ENCODE results near the gene GPR152.
"Not testable (repeated sequence)": the region's sequence is repeated elsewhere in the genome, so short reads cannot be mapped to it uniquely, and the experiment has no call there.

GPR152 gene

GRCh38 chr11:67489203-67489884 lies 36.8 kb upstream of the GPR152 start:
- no peak for DNase-seq

DNA sequence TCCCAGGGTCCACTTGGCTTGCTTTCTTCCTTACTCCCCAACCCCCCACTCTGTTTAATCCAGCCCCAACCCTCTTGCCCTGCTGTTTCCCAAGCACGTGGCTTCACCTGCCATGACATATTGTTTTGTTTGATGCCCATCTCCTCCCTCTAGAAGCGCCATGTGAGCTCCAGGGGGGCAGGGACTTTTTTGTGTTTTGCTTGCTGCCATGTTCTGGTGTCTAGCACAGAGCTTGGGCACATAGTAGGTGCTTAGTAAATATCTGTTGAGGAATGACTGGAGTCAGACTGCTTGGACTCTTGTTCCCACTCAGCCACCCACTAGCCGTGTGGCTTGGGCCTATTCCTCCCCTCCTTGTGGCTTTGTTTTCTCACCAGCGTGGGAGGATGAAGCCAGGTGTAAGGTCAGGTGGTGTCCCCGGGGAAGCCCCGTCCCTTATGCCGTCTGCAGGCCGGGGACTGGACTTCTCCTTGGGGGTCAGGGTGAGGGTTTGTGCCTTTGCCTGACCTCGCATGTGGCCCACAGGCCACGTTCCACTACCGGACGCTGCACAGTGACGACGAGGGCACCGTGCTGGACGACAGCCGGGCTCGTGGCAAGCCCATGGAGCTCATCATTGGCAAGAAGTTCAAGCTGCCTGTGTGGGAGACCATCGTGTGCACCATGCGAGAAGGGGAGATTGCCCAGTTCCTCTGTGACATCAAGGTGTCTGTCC lies 34.1 kb upstream of the GPR152 start:
- DNase-seq = peak in 1 of 5 donors; percentile 43

DNA sequence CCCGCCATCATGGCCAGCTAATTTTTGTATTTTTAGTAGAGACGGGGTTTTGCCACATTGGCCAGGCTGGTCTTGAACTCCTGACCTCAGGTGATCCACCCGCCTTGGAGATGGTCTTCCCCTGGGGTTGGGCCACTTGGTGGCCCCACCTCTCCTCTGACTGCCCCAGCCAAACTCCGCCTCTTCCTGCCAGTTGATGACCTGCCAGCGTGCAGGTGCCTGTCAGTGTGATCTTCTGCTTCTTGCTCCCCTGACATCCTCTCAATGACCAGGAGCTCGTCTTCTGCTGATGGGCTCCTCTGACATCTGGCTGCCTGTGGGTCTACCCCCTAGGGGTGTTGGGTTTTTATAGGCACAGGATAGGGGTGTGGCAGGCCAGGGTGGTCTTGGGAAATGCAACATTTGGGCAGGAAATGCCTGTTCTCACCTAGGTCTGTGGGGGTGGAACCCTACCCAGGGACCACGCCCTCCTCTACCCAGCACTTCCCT lies 33.4 kb upstream of the GPR152 start:
- DNase-seq = peak in 1 of 5 donors; percentile 86

GRCh38 chr11:67484847-67485311 lies 32.4 kb upstream of the GPR152 start:
- DNase-seq = peak in 4 of 5 donors; percentile 49 to 72 (median 52)

GRCh38 chr11:67483831-67484665 lies 31.5 kb upstream of the GPR152 start:
- DNase-seq = peak in 3 of 5 donors; percentile 28 to 82 (median 49)

- peak; percentile 90 to 99 (median 95) for DNase-seq
Observed at GRCh38 chr11:67482827-67483798, 30.6 kb upstream of the GPR152 start, which contains the start of gene AIP. AIP (plus strand) TSS chr11:67483026; CDS start chr11:67483159, 133 bp downstream.

GRCh38 chr11:67482275-67482826 lies 29.8 kb upstream of the GPR152 start:
- no peak for DNase-seq

GRCh38 chr11:67477344-67478050 lies 25.0 kb upstream of the GPR152 start:
- not testable (repeated sequence) for DNase-seq

- not testable (repeated sequence) for DNase-seq
Observed at GRCh38 chr11:67476692-67477091, 24.2 kb upstream of the GPR152 start.

DNA sequence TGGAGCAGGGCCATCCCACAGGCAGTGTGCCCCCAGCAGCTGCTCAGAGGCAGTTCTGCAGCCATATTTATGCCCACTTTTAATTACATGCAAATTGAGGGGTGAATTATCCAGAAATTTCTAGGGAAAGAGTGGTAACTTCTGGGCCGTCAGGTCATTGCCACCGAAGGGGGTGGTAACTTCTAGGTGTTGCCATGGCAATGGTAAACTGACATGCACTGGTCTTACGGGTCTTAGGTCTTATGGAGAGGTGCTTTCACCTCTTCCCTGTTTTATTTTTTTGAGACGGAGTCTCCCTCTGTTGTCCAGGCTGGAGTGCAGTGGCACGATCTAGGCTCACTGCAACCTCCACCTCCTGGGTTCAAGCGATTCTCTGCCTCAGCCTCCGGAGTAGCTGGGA lies 20.4 kb upstream of the GPR152 start:
- no peak for DNase-seq

- DNase-seq = no peak
Observed at GRCh38 chr11:67470337-67471002, 17.9 kb upstream of the GPR152 start.

DNA sequence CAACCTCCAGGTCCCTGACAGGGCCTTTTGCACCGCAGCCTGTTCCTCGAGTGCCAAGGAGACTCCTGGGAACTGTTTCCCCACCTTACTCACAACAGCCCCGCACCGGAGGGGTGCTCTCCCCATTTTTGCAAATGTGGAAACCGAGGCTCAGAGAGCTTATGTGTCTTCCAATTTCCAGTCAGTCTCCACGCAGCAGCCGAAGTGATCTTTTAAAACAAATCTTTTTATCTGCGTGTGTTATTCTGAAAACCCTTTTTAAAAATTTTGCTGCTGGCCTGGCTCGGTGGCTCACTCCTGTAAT lies 16.9 kb upstream of the GPR152 start:
- DNase-seq = no peak

DNA sequence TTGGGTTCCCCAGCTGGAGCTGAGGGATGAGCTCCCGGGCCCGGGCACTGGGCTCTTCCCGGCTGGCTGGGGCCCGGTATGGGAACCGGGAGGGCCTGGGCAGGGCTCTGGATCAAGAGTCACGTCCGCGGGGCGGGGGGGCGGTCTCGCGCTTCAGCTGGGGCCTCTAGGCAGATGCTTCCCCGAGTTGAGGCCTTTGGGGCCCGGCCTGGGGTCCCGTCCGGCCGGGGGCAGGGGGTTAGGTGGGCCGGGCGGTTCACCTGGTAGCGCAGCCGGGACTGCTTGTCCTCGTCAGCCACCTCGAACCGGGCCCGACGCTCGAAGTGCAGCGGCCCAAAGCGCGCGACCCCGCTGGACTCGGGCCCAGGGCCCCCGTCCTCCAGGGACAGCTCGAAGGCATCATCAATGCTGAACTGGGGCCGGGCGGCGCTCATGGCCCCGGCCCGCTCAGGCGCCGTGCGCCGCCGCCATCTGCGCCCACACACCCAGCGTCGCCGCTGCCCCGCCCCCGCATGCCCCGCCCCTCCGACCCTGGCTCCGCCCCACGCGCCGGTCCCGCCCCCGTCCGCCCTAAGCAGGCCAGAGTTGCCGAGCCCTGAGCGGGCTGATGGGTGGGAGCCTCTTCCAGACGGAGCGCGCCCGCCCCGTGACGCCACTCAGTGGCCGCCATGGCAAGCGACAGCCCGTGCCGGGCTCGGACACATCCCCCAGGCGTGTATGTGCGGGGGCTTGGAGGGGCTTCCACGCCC lies 16.4 kb upstream of the GPR152 start, which contains the start of gene TMEM134:
Gene TMEM134 (minus strand): TSS at position 493 of the 749 bp plus-strand sequence. CDS start 59 bp downstream, at position 434.
- peak; percentile 80 to 92 (median 89) for DNase-seq

- no peak for DNase-seq
Observed at GRCh38 chr11:67468456-67468758, 15.9 kb upstream of the GPR152 start.

- no peak for DNase-seq
Observed at GRCh38 chr11:67468056-67468455, 15.5 kb upstream of the GPR152 start.

- no peak for DNase-seq
Observed at GRCh38 chr11:67466962-67467771, 14.6 kb upstream of the GPR152 start.

DNA sequence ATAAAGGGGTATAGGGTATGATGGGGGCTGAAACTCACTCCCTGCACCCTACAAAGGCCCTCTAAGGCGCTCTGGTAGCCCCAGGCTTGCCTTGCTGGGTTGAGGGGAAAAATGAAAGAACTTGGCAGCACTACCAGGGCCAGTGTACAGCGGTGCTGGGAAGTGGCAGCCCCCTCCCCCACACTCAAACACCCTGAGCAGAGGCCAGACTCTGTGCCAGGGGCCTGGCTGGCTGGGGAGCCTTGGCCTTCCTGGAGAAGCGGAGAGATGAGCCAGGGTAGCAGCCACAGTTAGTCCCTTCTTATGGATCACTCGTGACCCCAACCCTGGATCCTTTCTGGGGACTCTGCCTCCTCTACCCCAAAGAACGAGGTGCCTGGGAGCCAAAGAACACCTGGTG lies 13.8 kb upstream of the GPR152 start:
- no peak for DNase-seq

DNA sequence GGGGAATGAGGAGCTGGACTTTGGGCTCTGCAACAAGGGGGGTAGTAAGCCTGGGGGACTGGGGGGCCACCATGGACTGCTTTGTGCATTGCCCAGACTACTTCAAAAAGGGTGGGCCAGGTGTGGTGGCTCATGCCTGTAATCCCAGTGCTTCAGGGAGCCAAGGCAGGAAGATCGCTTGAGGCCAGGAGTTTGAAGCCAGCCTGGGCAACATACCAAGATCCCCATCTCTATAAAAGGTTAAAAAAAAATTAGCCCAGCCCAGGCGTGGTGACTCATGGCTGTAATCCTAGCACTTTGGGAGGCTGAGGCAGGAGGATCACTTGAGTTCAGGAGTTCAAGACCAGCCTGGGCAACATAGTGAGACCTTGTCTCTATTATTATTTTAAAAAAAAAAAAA lies 13.0 kb upstream of the GPR152 start:
- DNase-seq = not testable (repeated sequence)

DNA sequence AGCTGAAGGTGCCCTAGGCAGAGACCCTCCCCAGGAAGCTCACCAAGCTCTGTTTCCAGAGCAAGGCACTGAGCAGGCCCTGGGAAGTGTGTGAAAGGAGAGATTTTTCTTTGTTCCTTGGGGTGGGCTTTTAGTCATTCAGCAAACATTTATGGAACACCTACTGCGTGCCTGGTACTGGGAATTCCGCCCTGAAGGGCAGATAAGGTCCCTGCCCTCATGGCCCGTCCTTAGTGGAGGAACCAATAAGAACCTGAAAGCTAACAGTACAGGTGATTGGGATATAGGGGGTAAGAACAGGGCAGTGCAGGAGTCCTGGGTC lies 12.6 kb upstream of the GPR152 start:
- no peak for DNase-seq
